Right atrium auricular region (tissue), 2 donors: ENCODE measurements around the gene GJD2. TPM values are rescaled to one million over a fixed set of nuclear protein-coding genes. Genes with fewer than 3 reads are reported as not detected.
A peak's percentile ranks its signal among the peaks of the same experiment; 100 is the strongest.

Experiments used
- DNase-seq: peaks from one replicate; pipeline ENCODE4 v3.0.0-alpha.2; 2019; ENCODE audit warnings: low spot score
- H3K27ac ChIP-seq, 2 donors: fragments of 200-600 bp; sonication (generic); 1 replicate in 1 of 2; 2 replicates in 1 of 2; pipeline ENCODE4 v1.5.1; 2016 to 2019
- H3K27me3 ChIP-seq, 2 donors: fragments of 200-600 bp; sonication (generic); one replicate each; pipeline versions ENCODE4 v1.5.1 to v1.6.0; 2017 to 2019
- H3K36me3 ChIP-seq: fragments of 200-600 bp; sonication (generic); one replicate; pipeline ENCODE4 v1.5.1; 2016
- H3K4me1 ChIP-seq, 2 donors: fragments of 200-600 bp; sonication (generic); one replicate each; pipeline versions ENCODE4 v1.5.1 to v1.6.0; 2017 to 2019
- H3K4me3 ChIP-seq, 2 donors: fragments of 200-600 bp; sonication (generic); 1 replicate in 1 of 2; 2 replicates in 1 of 2; pipeline ENCODE4 v1.5.1; 2017 to 2019; ENCODE audit warnings: mild to moderate bottlenecking in 1 of 2, moderate library complexity in 1 of 2
- H3K9me3 ChIP-seq, 2 donors: fragments of 200-600 bp; sonication (generic); one replicate each; pipeline ENCODE4 v1.5.1; 2019
- CTCF ChIP-seq, 2 donors: fragments of 200-600 bp; sonication (generic); IDR thresholded peaks; one replicate each; pipeline ENCODE4 v1.5.1; 2019; ENCODE audit warnings: antibody characterized with exemption in 2 of 2
- total RNA-seq, 2 donors: library from RNA; depleted of rRNA; stranded (reverse); fragments of >200 nt; gene quantifications; one replicate each; pipeline ENCODE4 v1.1.0, GENCODE V29; 2016

The GJD2 gene
- total RNA-seq, 2 donors from 2014 or later, result 13.6 to 42.3 TPM

GRCh38 chr15:34791701-34792100 is 36.9 kb upstream of the GJD2 start:
- H3K27ac ChIP-seq, result peak overlapping the region; percentile 85 to 95
- peaks cover 47% of the 10 kb centered on the region for H3K36me3 ChIP-seq
- peak overlapping the region; percentile 57 to 68 for H3K4me3 ChIP-seq
- H3K27me3 ChIP-seq, result no peaks in the 10 kb centered on the region
- TF ChIP-seq CTCF (IDR thresholded peaks at IDR 0.05), result no peak
- no peak for DNase-seq
- H3K9me3 ChIP-seq, result no peaks in the 10 kb centered on the region
- H3K4me1 ChIP-seq, result no peaks in the 10 kb centered on the region

GRCh38 chr15:34790121-34790520 is 35.3 kb upstream of the GJD2 start:
- no peak for TF ChIP-seq CTCF (IDR thresholded peaks at IDR 0.05)
- DNase-seq, result no peak
- peaks cover 45% of the 10 kb centered on the region for H3K36me3 ChIP-seq
- no peak overlapping the region for H3K4me3 ChIP-seq
- H3K9me3 ChIP-seq, result no peaks in the 10 kb centered on the region
- H3K27ac ChIP-seq, result peak overlapping the region; percentile 29 to 95
- no peaks in the 10 kb centered on the region for H3K27me3 ChIP-seq
- no peaks in the 10 kb centered on the region for H3K4me1 ChIP-seq

- H3K9me3 ChIP-seq, result no peaks in the 10 kb centered on the region
- peak overlapping the region; percentile 29 to 51 for H3K27ac ChIP-seq
- no peaks in the 10 kb centered on the region for H3K27me3 ChIP-seq
- H3K4me1 ChIP-seq, result no peaks in the 10 kb centered on the region
- H3K36me3 ChIP-seq, result peaks cover 37% of the 10 kb centered on the region
- H3K4me3 ChIP-seq, result no peak overlapping the region
- TF ChIP-seq CTCF (IDR thresholded peaks at IDR 0.05), result no peak
- no peak for DNase-seq
Observed at GRCh38 chr15:34789326-34789725, 34.5 kb upstream of the GJD2 start.

GRCh38 chr15:34786206-34786605 is 31.4 kb upstream of the GJD2 start:
- peaks cover 6% of the 10 kb centered on the region for H3K36me3 ChIP-seq
- H3K4me1 ChIP-seq, result no peaks in the 10 kb centered on the region
- H3K9me3 ChIP-seq, result no peaks in the 10 kb centered on the region
- H3K27ac ChIP-seq, result peak overlapping the region in 1 of 2 donors; percentile 52
- DNase-seq, result no peak
- no peak for TF ChIP-seq CTCF (IDR thresholded peaks at IDR 0.05)
- H3K4me3 ChIP-seq, result no peak overlapping the region
- H3K27me3 ChIP-seq, result no peaks in the 10 kb centered on the region

- no peaks in the 10 kb centered on the region for H3K27me3 ChIP-seq
- H3K36me3 ChIP-seq, result no peaks in the 10 kb centered on the region
- DNase-seq, result no peak
- TF ChIP-seq CTCF (IDR thresholded peaks at IDR 0.05), result no peak
- H3K9me3 ChIP-seq, result no peaks in the 10 kb centered on the region
- H3K27ac ChIP-seq, result no peak overlapping the region
- no peak overlapping the region for H3K4me3 ChIP-seq
- no peaks in the 10 kb centered on the region for H3K4me1 ChIP-seq
Observed at GRCh38 chr15:34783991-34784390, 29.2 kb upstream of the GJD2 start.

GRCh38 chr15:34783431-34783830 is 28.6 kb upstream of the GJD2 start:
- Histone ChIP-seq H3K27ac (no peak overlapping the region), H3K4me1 (no peaks in the 10 kb centered on the region), H3K36me3 (no peaks in the 10 kb centered on the region), H3K4me3 (no peak overlapping the region), H3K9me3 (no peaks in the 10 kb centered on the region), H3K27me3 (no peaks in the 10 kb centered on the region)
- TF ChIP-seq CTCF (IDR thresholded peaks at IDR 0.05), result no peak
- no peak for DNase-seq
